Endothelial cell of umbilical vein (primary cell): Measurements from ENCODE around the gene PPP3CA. TPM values are rescaled to one million over a fixed set of nuclear protein-coding genes. Genes with fewer than 3 reads are reported as not detected.

ENCODE experiments used
- BruUV-seq: library from RNA; stranded (reverse); fragments of 400-500 nt; replicated peaks from 2 replicates; lab custom pipeline; 2021; lab: Mats Ljungman, UMichigan
- CTCF ChIA-PET: fragments of 300-600, 350-600 bp; sonication (Branson Sonifier 250); formaldehyde crosslinking; loops from one replicate; lab custom pipeline; 2021; ENCODE audit warnings: antibody characterized with exemption, inconsistent platforms; lab: Charles Lee
- POLR2A ChIA-PET: fragments of 300-600, 350-600 bp; sonication (Branson Sonifier 250); formaldehyde crosslinking; loops from one replicate; lab custom pipeline; 2021; ENCODE audit warnings: antibody characterized with exemption, inconsistent platforms; lab: Charles Lee
- DNase-seq: peaks from one replicate; pipeline ENCODE4 v3.0.0-alpha.2; 2011; ENCODE audit warnings: low read depth, low spot score
- FAIRE-seq: peaks from 2 replicates; lab custom pipeline; 2011; peaks lifted over from hg19 to GRCh38; lab: Jason Lieb, UNC
- H2AFZ ChIP-seq: 2 replicates; pipeline ENCODE4 v1.6.0; 2012; ENCODE audit warnings: low read depth, low read length, control low read depth, inconsistent platforms
- H3K27ac ChIP-seq: 2 replicates; pipeline ENCODE4 v1.5.1; 2011; ENCODE audit warnings: low read depth, mild to moderate bottlenecking, control low read depth, low read length, moderate library complexity; ENCODE audit not compliant: insufficient read depth
- H3K27me3 ChIP-seq, 2 experiments: 2 replicates each; pipeline versions ENCODE4 v1.6.0 to v1.6.1; 2011; ENCODE audit warnings: low read length in 2 of 2, mixed read lengths in 1 of 2; ENCODE audit not compliant: control insufficient read depth in 2 of 2, insufficient read depth in 2 of 2
- H3K36me3 ChIP-seq, 2 experiments: 2 replicates in 1 of 2; 3 replicates in 1 of 2; pipeline ENCODE4 v1.5.1; 2011; ENCODE audit warnings: low read length in 2 of 2, mild to moderate bottlenecking in 1 of 2, moderate library complexity in 1 of 2; ENCODE audit not compliant: control insufficient read depth in 2 of 2, insufficient read depth in 2 of 2; ENCODE audit errors: extremely low read depth in 1 of 2
- H3K4me1 ChIP-seq: 3 replicates; pipeline ENCODE4 v1.5.1; 2011; ENCODE audit warnings: mild to moderate bottlenecking, low read length; ENCODE audit not compliant: control insufficient read depth, insufficient read depth; ENCODE audit errors: extremely low read depth
- H3K4me2 ChIP-seq: 2 replicates; pipeline ENCODE4 v1.6.1; 2011; ENCODE audit warnings: low read length, control low read depth, mixed read lengths; ENCODE audit not compliant: insufficient read depth
- H3K4me3 ChIP-seq, 3 experiments: fragments of 200-600 bp in 1 of 3; sonication (generic), shearing (Covaris generic) in 1 of 3; replicated peaks in 1 of 3; 2 replicates each; pipeline ENCODE4 v1.5.1; 2011 to 2016; ENCODE audit warnings: control low read depth in 3 of 3, low read length in 3 of 3, mild to moderate bottlenecking in 2 of 3, inconsistent platforms in 1 of 3, low read depth in 1 of 3, moderate library complexity in 1 of 3; ENCODE audit not compliant: insufficient read depth in 1 of 3
- H3K79me2 ChIP-seq: 2 replicates; pipeline ENCODE4 v1.6.0; 2012; ENCODE audit warnings: low read length, inconsistent platforms; ENCODE audit not compliant: control insufficient read depth, insufficient read depth
- H3K9ac ChIP-seq: replicated peaks from 2 replicates; pipeline ENCODE3; 2011; ENCODE audit warnings: low read length, control low read depth; ENCODE audit not compliant: insufficient read depth; ENCODE audit errors: extremely low read depth
- H3K9me1 ChIP-seq: replicated peaks from 3 replicates; pipeline ENCODE4 v1.6.0; 2011; ENCODE audit warnings: mild to moderate bottlenecking, low read length; ENCODE audit not compliant: control insufficient read depth, insufficient read depth; ENCODE audit errors: extremely low read depth
- H3K9me3 ChIP-seq: replicated peaks from 2 replicates; pipeline ENCODE4 v1.5.1; 2012; ENCODE audit warnings: low read length, inconsistent platforms; ENCODE audit not compliant: control insufficient read depth, insufficient read depth
- H4K20me1 ChIP-seq: replicated peaks from 2 replicates; pipeline ENCODE3; 2011; ENCODE audit warnings: mild to moderate bottlenecking, low read length; ENCODE audit not compliant: control insufficient read depth, insufficient read depth; ENCODE audit errors: extremely low read depth
- EZH2 ChIP-seq: IDR thresholded peaks from 2 replicates; pipeline ENCODE4 v1.6.1; 2012; ENCODE audit warnings: borderline replicate concordance, low read depth, mild to moderate bottlenecking, moderate library complexity, low read length, inconsistent platforms; ENCODE audit not compliant: severe bottlenecking
- FOS ChIP-seq: IDR thresholded peaks from 2 replicates; pipeline ENCODE4 v1.6.1; 2011; ENCODE audit warnings: mild to moderate bottlenecking, low read length, moderate library complexity, borderline replicate concordance; ENCODE audit not compliant: insufficient read depth
- GATA2 ChIP-seq: IDR thresholded peaks from 2 replicates; pipeline ENCODE4 v1.7.0; 2011; ENCODE audit warnings: low read depth, mild to moderate bottlenecking, moderate library complexity, mixed read lengths, low read length; ENCODE audit not compliant: insufficient read length, insufficient read depth
- JUN ChIP-seq: IDR thresholded peaks from 2 replicates; pipeline ENCODE4 v1.6.1; 2011; ENCODE audit warnings: borderline replicate concordance, low read depth; ENCODE audit not compliant: insufficient read length, insufficient read depth
- MYC ChIP-seq: IDR thresholded peaks from one replicate; pipeline ENCODE4 v1.6.1; 2011; ENCODE audit warnings: mild to moderate bottlenecking, low read depth, low read length
- POLR2A ChIP-seq: IDR thresholded peaks from 2 replicates; pipeline ENCODE4 v1.6.1; 2012; ENCODE audit warnings: low read depth, mild to moderate bottlenecking, control low read depth, low read length
- POLR2AphosphoS5 ChIP-seq: IDR thresholded peaks from 2 replicates; pipeline ENCODE4 v1.6.1; 2012; ENCODE audit warnings: low read depth, mild to moderate bottlenecking, control low read depth, low read length, moderate library complexity; ENCODE audit not compliant: insufficient read depth
- dilution Hi-C: fragments of 300-500 bp; cut with MboI; formaldehyde crosslinking; loops from one replicate; pipeline ENCODE4 v1.15.0; 2019; ENCODE audit warnings: low sequenced_read_pairs; ENCODE audit not compliant: extremely low pct_ligation_motif_present
- intact Hi-C: fragments of 100-400 bp; cut with micrococcal nuclease; formaldehyde crosslinking; loops from one replicate; pipeline ENCODE4 v1.10.0; 2022
- polyA plus RNA-seq, 4 experiments: library from polyadenylated mRNA; depleted of rRNA in 3 of 4; stranded (reverse) in 3 of 4; unstranded in 1 of 4; fragments of >200 nt; gene quantifications; 2 replicates each; pipeline versions ENCODE4 v1.2.1 to v1.2.3, GENCODE V29; 2011 to 2012; ENCODE audit warnings: missing spikeins in 1 of 4
- total RNA-seq: library from RNA; stranded (reverse); gene quantifications from 2 replicates; pipeline ENCODE4 v1.2.3, GENCODE V29; 2021
- TF ChIP-seq, protein P1 (sequence below): IDR thresholded peaks from 2 replicates; pipeline ENCODE4 v1.6.1; 2011; ENCODE audit not compliant: insufficient read depth, insufficient read length
- TF ChIP-seq, protein P2 (sequence below), 2 donors: IDR thresholded peaks; 1 replicate in 1 of 2; 2 replicates in 1 of 2; pipeline ENCODE4 v1.5.1; 2011; ENCODE audit warnings: low read length in 2 of 2, mild to moderate bottlenecking in 2 of 2, moderate library complexity in 2 of 2, control low read depth in 1 of 2, inconsistent platforms in 1 of 2, low read depth in 1 of 2; ENCODE audit not compliant: insufficient read depth in 1 of 2; ENCODE audit errors: extremely low read depth in 1 of 2

PPP3CA gene
- total and polyA plus RNA-seq, 2 donors (not counting 3 experiments of a cell fraction or from before 2014, with no cell fraction given), result 7.0 to 43.3 TPM

DNA sequence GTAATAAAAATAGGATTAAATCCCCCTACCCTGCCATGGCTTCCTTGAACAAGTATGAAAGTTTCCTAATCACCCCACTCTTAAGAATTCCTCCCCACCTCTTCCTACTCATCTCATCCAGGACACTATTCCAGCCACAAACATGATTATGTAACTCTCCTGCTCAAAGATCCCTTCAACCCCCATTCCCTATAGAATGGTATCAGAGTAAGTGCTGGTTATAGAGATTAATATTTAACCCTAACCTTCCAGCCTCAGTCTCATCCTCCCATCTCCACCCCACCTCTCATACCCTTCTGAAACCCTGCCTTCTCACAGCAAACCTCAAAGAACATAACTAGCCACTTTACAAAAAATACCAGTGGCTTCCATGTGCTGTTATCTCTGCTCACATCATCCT lies 155.1 kb downstream of the PPP3CA start:
- CTCF ChIA-PET, result interaction anchor here (1.0 to 1.1 kb wide), 3 partner anchors 15 to 156 kb away, joined by 3 read pairs; partner anchors contain the start of gene PPP3CA
- no peak overlapping the region for H2AFZ ChIP-seq
- no peak for TF ChIP-seq GATA2
- TF ChIP-seq, protein P1, sequence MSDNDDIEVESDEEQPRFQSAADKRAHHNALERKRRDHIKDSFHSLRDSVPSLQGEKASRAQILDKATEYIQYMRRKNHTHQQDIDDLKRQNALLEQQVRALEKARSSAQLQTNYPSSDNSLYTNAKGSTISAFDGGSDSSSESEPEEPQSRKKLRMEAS, result no peak
- no peak for TF ChIP-seq FOS
- TF ChIP-seq MYC, result no peak
- TF ChIP-seq POLR2AphosphoS5, result no peak
- TF ChIP-seq POLR2A, result no peak
- no peak for TF ChIP-seq JUN
- TF ChIP-seq, protein P2, sequence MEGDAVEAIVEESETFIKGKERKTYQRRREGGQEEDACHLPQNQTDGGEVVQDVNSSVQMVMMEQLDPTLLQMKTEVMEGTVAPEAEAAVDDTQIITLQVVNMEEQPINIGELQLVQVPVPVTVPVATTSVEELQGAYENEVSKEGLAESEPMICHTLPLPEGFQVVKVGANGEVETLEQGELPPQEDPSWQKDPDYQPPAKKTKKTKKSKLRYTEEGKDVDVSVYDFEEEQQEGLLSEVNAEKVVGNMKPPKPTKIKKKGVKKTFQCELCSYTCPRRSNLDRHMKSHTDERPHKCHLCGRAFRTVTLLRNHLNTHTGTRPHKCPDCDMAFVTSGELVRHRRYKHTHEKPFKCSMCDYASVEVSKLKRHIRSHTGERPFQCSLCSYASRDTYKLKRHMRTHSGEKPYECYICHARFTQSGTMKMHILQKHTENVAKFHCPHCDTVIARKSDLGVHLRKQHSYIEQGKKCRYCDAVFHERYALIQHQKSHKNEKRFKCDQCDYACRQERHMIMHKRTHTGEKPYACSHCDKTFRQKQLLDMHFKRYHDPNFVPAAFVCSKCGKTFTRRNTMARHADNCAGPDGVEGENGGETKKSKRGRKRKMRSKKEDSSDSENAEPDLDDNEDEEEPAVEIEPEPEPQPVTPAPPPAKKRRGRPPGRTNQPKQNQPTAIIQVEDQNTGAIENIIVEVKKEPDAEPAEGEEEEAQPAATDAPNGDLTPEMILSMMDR (IDR thresholded peaks at IDR 0.05; ENCODE audit: extremely low read depth in 1 of 2, insufficient read depth in 1 of 2, low read depth in 1 of 2, low read length in 2 of 2), result no peak
- no peak for TF ChIP-seq EZH2

More for the DNA sequence above, 155.1 kb downstream of the PPP3CA start:
- Histone ChIP-seq H3K36me3 (no peaks in the 10 kb centered on the region), H3K9me3 (no peaks in the 10 kb centered on the region), H3K4me1 (peaks cover 15% of the 10 kb centered on the region), H3K9ac (no peak overlapping the region), H3K27me3 (no peaks in the 10 kb centered on the region), H3K27ac (peak overlapping the region; percentile 38), H3K9me1 (no peaks in the 10 kb centered on the region), H3K79me2 (no peaks in the 10 kb centered on the region), H4K20me1 (no peaks in the 10 kb centered on the region), H3K4me3 (no peak overlapping the region), H3K4me2 (peak overlapping the region; percentile 28)
- intact Hi-C loops (no loop called here), dilution Hi-C loops (no loop called here)
- no TSS peak for BruUV-seq
- POLR2A ChIA-PET, result no interaction called here
- DNase-seq, result no peak
- FAIRE-seq, result no peak
